ENCODE measurements around the gene TMEM255A.

GRCh38 chrX:120282697-120283096 is 28.6 kb downstream of the TMEM255A start:
- no peak for TF ChIP-seq CTCF (IDR thresholded peaks at IDR 0.05)
- TF ChIP-seq POLR2A (IDR thresholded peaks at IDR 0.05): no peak
